HEK293 (cell line): ENCODE results near the gene PARL.

Source experiments
- CTCF ChIA-PET: fragments of 350-600 bp; formaldehyde crosslinking; extraction: SDS; loops from one replicate; lab custom pipeline; 2021; ENCODE audit warnings: antibody characterized with exemption; lab: Yijun Ruan, JAX
- POLR2A ChIA-PET: fragments of 300-600 bp; formaldehyde crosslinking; extraction: SDS; loops from one replicate; lab custom pipeline; 2020; ENCODE audit warnings: antibody characterized with exemption, inconsistent platforms; lab: Yijun Ruan, JAX
- H3K27ac ChIP-seq: fragments of 200-500 bp; sonication (Bioruptor generic); 2 replicates; pipeline ENCODE4 v1.5.1; 2014; ENCODE audit warnings: low read depth, low read length, control low read depth, inconsistent platforms; ENCODE audit errors: extremely low read depth
- H3K36me3 ChIP-seq, 2 experiments: fragments of 200-500 bp in 1 of 2; sonication (Bioruptor generic) in 1 of 2; 1 replicate in 1 of 2; 2 replicates in 1 of 2; pipeline ENCODE4 v1.5.1; 2014 to 2017; ENCODE audit warnings: inconsistent platforms in 2 of 2, low read length in 2 of 2; ENCODE audit not compliant: control insufficient read depth in 2 of 2, insufficient read depth in 1 of 2
- H3K4me1 ChIP-seq: fragments of 200-500 bp; sonication (Bioruptor generic); 2 replicates; pipeline ENCODE4 v1.5.1; 2014; ENCODE audit warnings: mild to moderate bottlenecking, low read length, inconsistent platforms; ENCODE audit not compliant: control insufficient read depth, insufficient read depth
- H3K4me3 ChIP-seq: 2 replicates; pipeline ENCODE4 v1.5.1; 2011; ENCODE audit warnings: low read depth, mild to moderate bottlenecking, control low read depth, low read length, moderate library complexity
- H3K9me3 ChIP-seq: fragments of 200-500 bp; sonication (Bioruptor generic); 2 replicates; pipeline ENCODE4 v1.5.1; 2014; ENCODE audit warnings: low read depth, low read length, inconsistent platforms; ENCODE audit not compliant: control insufficient read depth, insufficient read depth
- EGR2 ChIP-seq: fragments of 450-650 bp; formaldehyde crosslinking; IDR thresholded peaks from 2 replicates; pipeline ENCODE4 v1.5.1; 2016; ENCODE audit warnings: low read depth, missing biosample characterization, missing genetic modification characterization
- GLI4 ChIP-seq: fragments of 450-650 bp; formaldehyde crosslinking; IDR thresholded peaks from 2 replicates; pipeline ENCODE4 v1.5.1; 2016; ENCODE audit warnings: missing biosample characterization, missing genetic modification characterization
- GLIS1 ChIP-seq: fragments of 450-650 bp; formaldehyde crosslinking; IDR thresholded peaks from 2 replicates; pipeline ENCODE4 v1.5.1; 2016; ENCODE audit warnings: missing biosample characterization, missing genetic modification characterization
- GLIS2 ChIP-seq: fragments of 450-650 bp; formaldehyde crosslinking; IDR thresholded peaks from 2 replicates; pipeline ENCODE4 v1.5.1; 2016; ENCODE audit warnings: missing biosample characterization, missing genetic modification characterization
- KLF1 ChIP-seq: fragments of 450-650 bp; formaldehyde crosslinking; IDR thresholded peaks from 2 replicates; pipeline ENCODE4 v1.5.1; 2016; ENCODE audit warnings: missing biosample characterization, missing genetic modification characterization
- MZF1 ChIP-seq: fragments of 450-650 bp; formaldehyde crosslinking; IDR thresholded peaks from 2 replicates; pipeline ENCODE4 v1.5.1; 2017; ENCODE audit warnings: missing biosample characterization, missing genetic modification characterization, borderline replicate concordance
- SP2 ChIP-seq: fragments of 450-650 bp; formaldehyde crosslinking; IDR thresholded peaks from 2 replicates; pipeline ENCODE4 v1.5.1; 2016; ENCODE audit warnings: missing biosample characterization, missing genetic modification characterization
- SP3 ChIP-seq: fragments of 450-650 bp; formaldehyde crosslinking; IDR thresholded peaks from 2 replicates; pipeline ENCODE4 v1.5.1; 2016; ENCODE audit warnings: missing biosample characterization, missing genetic modification characterization
- ZBTB1 ChIP-seq: fragments of 450-650 bp; formaldehyde crosslinking; IDR thresholded peaks from 2 replicates; pipeline ENCODE4 v1.5.1; 2016; ENCODE audit warnings: missing biosample characterization, missing genetic modification characterization
- ZBTB20 ChIP-seq: fragments of 450-650 bp; formaldehyde crosslinking; IDR thresholded peaks from 2 replicates; pipeline ENCODE4 v1.5.1; 2016; ENCODE audit warnings: missing biosample characterization, missing genetic modification characterization
- ZBTB8A ChIP-seq: fragments of 450-650 bp; formaldehyde crosslinking; IDR thresholded peaks from 2 replicates; pipeline ENCODE4 v1.5.1; 2016; ENCODE audit warnings: missing biosample characterization, missing genetic modification characterization
- ZEB2 ChIP-seq: fragments of 450-650 bp; formaldehyde crosslinking; IDR thresholded peaks from 2 replicates; pipeline ENCODE4 v1.5.1; 2016; ENCODE audit warnings: missing biosample characterization, missing genetic modification characterization
- ZFHX2 ChIP-seq: fragments of 450-650 bp; formaldehyde crosslinking; conservative IDR thresholded peaks from 2 replicates; pipeline ENCODE4 v1.5.1; 2016; ENCODE audit warnings: missing biosample characterization, missing genetic modification characterization
- ZIC2 ChIP-seq: fragments of 450-650 bp; formaldehyde crosslinking; IDR thresholded peaks from 2 replicates; pipeline ENCODE4 v1.5.1; 2016; ENCODE audit warnings: missing biosample characterization, missing genetic modification characterization
- ZNF10 ChIP-seq: fragments of 450-650 bp; formaldehyde crosslinking; IDR thresholded peaks from 2 replicates; pipeline ENCODE4 v1.5.1; 2017; ENCODE audit warnings: missing biosample characterization, missing genetic modification characterization
- ZNF324 ChIP-seq: fragments of 450-650 bp; formaldehyde crosslinking; IDR thresholded peaks from 2 replicates; pipeline ENCODE4 v1.5.1; 2016; ENCODE audit warnings: missing biosample characterization, missing genetic modification characterization
- ZNF335 ChIP-seq: fragments of 450-650 bp; formaldehyde crosslinking; conservative IDR thresholded peaks from 2 replicates; pipeline ENCODE4 v1.5.1; 2016; ENCODE audit warnings: missing biosample characterization, missing genetic modification characterization
- ZNF350 ChIP-seq: fragments of 450-650 bp; formaldehyde crosslinking; IDR thresholded peaks from 2 replicates; pipeline ENCODE4 v1.5.0; 2017; ENCODE audit warnings: missing biosample characterization, mild to moderate bottlenecking, missing genetic modification characterization
- ZNF600 ChIP-seq: fragments of 450-650 bp; formaldehyde crosslinking; IDR thresholded peaks from 2 replicates; pipeline ENCODE4 v1.5.1; 2016; ENCODE audit warnings: missing biosample characterization, missing genetic modification characterization
- ZNF791 ChIP-seq: fragments of 450-650 bp; formaldehyde crosslinking; IDR thresholded peaks from 2 replicates; pipeline ENCODE4 v1.5.1; 2016; ENCODE audit warnings: missing biosample characterization, missing genetic modification characterization
- TF ChIP-seq, protein P1 (sequence below): fragments of 450-650 bp; formaldehyde crosslinking; IDR thresholded peaks from 2 replicates; pipeline ENCODE4 v1.5.1; 2016; ENCODE audit warnings: missing biosample characterization, missing genetic modification characterization
- TF ChIP-seq, protein P2 (sequence below): fragments of 450-650 bp; formaldehyde crosslinking; IDR thresholded peaks from 2 replicates; pipeline ENCODE4 v1.5.1; 2016; ENCODE audit warnings: missing biosample characterization, missing genetic modification characterization
- TF ChIP-seq, protein P3 (sequence below): fragments of 450-650 bp; formaldehyde crosslinking; IDR thresholded peaks from 2 replicates; pipeline ENCODE4 v1.5.1; 2016; ENCODE audit warnings: missing biosample characterization, missing genetic modification characterization
- TF ChIP-seq, protein P4 (sequence below): fragments of 450-650 bp; formaldehyde crosslinking; conservative IDR thresholded peaks from 2 replicates; pipeline ENCODE4 v1.5.1; 2016; ENCODE audit warnings: low read depth, missing biosample characterization, missing genetic modification characterization
- TF ChIP-seq, protein P5 (sequence below): fragments of 450-650 bp; formaldehyde crosslinking; optimal IDR thresholded peaks from 2 replicates; pipeline ENCODE3; 2016; ENCODE audit warnings: missing biosample characterization, mild to moderate bottlenecking, missing genetic modification characterization

The PARL gene

DNA sequence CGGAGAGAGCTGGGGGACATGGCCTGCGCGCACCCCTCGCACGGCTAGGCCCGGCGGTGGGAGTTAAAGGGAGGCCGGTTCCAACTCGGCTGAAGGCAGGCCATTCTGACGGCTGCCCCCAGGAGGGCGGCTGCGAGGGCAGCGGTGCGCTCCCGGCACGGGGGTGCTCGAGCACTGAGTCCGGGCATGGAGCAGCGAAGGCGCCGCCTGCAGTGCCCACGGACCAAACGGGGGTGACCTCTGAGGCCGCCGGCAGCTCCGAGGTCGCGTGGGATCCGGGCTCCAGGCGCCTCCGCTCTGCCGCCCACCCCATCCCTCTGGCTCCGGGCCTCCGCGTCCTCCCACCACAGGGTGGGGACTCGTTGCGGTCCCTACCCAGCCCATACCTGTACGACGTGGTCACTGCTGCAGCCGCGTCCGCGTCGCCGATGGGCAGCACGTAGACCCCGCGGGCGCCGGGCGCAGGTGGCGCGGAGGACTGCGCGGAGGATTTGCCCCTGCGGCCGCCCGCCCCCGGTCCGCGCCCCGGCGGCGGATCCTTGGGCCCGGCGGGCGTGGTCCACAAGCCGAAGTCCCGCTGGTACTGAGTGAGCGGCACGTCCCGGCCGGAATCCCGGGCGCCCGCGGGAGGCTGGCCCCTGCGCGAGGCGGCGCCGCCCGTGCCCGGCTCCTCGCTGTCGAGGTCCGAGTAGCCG, 59.8 kb downstream of the PARL start:
- POLR2A ChIA-PET = interaction anchor here (1.9 kb wide), 1 partner anchor 60 kb away, joined by 6 read pairs; the partner anchor contains the start of gene PARL
- Histone ChIP-seq H3K27ac (peak overlapping the region; percentile 64; the same call in 1 of the 2 replicates), H3K9me3 (no peaks in the 10 kb centered on the region), H3K4me1 (peaks cover 5% of the 10 kb centered on the region), H3K4me3 (peak overlapping the region; percentile 78), H3K36me3 (peaks cover 0 to 23% of the 10 kb centered on the region in 2 experiments; a peak in 2 of 3 replicates)
- CTCF ChIA-PET = interaction anchor here (0.5 to 1.5 kb wide), 2 partner anchors 46 to 441 kb away, joined by 3 to 5 read pairs; no protein-coding TSS in a partner anchor
- TF ChIP-seq ZFHX2 (tag by site-specific recombination) (peak; percentile 98), SP3 (tag by site-specific recombination) (peak; percentile 46), ZBTB1 (tag by site-specific recombination) (no peak), ZNF350 (tag by site-specific recombination) (no peak), ZNF10 (tag by site-specific recombination) (no peak), SP2 (tag by site-specific recombination) (peak; percentile 63), ZIC2 (tag by site-specific recombination) (0 out of 2 replicates have a peak, but pooled peaks have one; percentile 11), KLF1 (no peak), ZNF600 (tag by site-specific recombination) (peak; percentile 26; the same call in 1 of the 2 replicates), ZBTB8A (tag by site-specific recombination) (peak; percentile 65), MZF1 (tag by site-specific recombination) (no peak), ZNF335 (tag by site-specific recombination) (peak; percentile 87), GLIS2 (tag by site-specific recombination) (peak; percentile 87), GLI4 (tag by site-specific recombination) (no peak), GLIS1 (tag by site-specific recombination) (peak; percentile 55), ZBTB20 (tag by site-specific recombination) (no peak; the same call in 1 of the 2 replicates), EGR2 (tag by site-specific recombination) (peak; percentile 90), ZNF324 (tag by site-specific recombination) (no peak; the same call in 1 of the 2 replicates), ZNF791 (tag by site-specific recombination) (no peak), ZEB2 (tag by site-specific recombination) (0 out of 2 replicates have a peak, but pooled peaks have one; percentile 34)
- TF ChIP-seq, protein P1, sequence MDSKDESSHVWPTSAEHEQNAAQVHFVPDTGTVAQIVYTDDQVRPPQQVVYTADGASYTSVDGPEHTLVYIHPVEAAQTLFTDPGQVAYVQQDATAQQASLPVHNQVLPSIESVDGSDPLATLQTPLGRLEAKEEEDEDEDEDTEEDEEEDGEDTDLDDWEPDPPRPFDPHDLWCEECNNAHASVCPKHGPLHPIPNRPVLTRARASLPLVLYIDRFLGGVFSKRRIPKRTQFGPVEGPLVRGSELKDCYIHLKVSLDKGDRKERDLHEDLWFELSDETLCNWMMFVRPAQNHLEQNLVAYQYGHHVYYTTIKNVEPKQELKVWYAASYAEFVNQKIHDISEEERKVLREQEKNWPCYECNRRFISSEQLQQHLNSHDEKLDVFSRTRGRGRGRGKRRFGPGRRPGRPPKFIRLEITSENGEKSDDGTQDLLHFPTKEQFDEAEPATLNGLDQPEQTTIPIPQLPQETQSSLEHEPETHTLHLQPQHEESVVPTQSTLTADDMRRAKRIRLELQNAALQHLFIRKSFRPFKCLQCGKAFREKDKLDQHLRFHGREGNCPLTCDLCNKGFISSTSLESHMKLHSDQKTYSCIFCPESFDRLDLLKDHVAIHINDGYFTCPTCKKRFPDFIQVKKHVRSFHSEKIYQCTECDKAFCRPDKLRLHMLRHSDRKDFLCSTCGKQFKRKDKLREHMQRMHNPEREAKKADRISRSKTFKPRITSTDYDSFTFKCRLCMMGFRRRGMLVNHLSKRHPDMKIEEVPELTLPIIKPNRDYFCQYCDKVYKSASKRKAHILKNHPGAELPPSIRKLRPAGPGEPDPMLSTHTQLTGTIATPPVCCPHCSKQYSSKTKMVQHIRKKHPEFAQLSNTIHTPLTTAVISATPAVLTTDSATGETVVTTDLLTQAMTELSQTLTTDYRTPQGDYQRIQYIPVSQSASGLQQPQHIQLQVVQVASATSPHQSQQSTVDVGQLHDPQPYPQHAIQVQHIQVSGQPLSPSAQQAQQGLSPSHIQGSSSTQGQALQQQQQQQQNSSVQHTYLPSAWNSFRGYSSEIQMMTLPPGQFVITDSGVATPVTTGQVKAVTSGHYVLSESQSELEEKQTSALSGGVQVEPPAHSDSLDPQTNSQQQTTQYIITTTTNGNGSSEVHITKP (tag by site-specific recombination) = peak; percentile 23; the same call in 1 of the 2 replicates
- TF ChIP-seq, protein P2, sequence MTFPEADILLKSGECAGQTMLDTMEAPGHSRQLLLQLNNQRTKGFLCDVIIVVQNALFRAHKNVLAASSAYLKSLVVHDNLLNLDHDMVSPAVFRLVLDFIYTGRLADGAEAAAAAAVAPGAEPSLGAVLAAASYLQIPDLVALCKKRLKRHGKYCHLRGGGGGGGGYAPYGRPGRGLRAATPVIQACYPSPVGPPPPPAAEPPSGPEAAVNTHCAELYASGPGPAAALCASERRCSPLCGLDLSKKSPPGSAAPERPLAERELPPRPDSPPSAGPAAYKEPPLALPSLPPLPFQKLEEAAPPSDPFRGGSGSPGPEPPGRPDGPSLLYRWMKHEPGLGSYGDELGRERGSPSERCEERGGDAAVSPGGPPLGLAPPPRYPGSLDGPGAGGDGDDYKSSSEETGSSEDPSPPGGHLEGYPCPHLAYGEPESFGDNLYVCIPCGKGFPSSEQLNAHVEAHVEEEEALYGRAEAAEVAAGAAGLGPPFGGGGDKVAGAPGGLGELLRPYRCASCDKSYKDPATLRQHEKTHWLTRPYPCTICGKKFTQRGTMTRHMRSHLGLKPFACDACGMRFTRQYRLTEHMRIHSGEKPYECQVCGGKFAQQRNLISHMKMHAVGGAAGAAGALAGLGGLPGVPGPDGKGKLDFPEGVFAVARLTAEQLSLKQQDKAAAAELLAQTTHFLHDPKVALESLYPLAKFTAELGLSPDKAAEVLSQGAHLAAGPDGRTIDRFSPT (tag by site-specific recombination) = 0 out of 2 replicates have a peak, but pooled peaks have one; percentile 61
- TF ChIP-seq, protein P3, sequence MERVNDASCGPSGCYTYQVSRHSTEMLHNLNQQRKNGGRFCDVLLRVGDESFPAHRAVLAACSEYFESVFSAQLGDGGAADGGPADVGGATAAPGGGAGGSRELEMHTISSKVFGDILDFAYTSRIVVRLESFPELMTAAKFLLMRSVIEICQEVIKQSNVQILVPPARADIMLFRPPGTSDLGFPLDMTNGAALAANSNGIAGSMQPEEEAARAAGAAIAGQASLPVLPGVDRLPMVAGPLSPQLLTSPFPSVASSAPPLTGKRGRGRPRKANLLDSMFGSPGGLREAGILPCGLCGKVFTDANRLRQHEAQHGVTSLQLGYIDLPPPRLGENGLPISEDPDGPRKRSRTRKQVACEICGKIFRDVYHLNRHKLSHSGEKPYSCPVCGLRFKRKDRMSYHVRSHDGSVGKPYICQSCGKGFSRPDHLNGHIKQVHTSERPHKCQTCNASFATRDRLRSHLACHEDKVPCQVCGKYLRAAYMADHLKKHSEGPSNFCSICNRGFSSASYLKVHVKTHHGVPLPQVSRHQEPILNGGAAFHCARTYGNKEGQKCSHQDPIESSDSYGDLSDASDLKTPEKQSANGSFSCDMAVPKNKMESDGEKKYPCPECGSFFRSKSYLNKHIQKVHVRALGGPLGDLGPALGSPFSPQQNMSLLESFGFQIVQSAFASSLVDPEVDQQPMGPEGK (tag by site-specific recombination) = peak; percentile 69
- TF ChIP-seq, protein P4, sequence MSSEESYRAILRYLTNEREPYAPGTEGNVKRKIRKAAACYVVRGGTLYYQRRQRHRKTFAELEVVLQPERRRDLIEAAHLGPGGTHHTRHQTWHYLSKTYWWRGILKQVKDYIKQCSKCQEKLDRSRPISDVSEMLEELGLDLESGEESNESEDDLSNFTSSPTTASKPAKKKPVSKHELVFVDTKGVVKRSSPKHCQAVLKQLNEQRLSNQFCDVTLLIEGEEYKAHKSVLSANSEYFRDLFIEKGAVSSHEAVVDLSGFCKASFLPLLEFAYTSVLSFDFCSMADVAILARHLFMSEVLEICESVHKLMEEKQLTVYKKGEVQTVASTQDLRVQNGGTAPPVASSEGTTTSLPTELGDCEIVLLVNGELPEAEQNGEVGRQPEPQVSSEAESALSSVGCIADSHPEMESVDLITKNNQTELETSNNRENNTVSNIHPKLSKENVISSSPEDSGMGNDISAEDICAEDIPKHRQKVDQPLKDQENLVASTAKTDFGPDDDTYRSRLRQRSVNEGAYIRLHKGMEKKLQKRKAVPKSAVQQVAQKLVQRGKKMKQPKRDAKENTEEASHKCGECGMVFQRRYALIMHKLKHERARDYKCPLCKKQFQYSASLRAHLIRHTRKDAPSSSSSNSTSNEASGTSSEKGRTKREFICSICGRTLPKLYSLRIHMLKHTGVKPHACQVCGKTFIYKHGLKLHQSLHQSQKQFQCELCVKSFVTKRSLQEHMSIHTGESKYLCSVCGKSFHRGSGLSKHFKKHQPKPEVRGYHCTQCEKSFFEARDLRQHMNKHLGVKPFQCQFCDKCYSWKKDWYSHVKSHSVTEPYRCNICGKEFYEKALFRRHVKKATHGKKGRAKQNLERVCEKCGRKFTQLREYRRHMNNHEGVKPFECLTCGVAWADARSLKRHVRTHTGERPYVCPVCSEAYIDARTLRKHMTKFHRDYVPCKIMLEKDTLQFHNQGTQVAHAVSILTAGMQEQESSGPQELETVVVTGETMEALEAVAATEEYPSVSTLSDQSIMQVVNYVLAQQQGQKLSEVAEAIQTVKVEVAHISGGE (tag by site-specific recombination) = 0 out of 2 replicates have a peak, but pooled peaks have one; percentile 14
- TF ChIP-seq, protein P5, sequence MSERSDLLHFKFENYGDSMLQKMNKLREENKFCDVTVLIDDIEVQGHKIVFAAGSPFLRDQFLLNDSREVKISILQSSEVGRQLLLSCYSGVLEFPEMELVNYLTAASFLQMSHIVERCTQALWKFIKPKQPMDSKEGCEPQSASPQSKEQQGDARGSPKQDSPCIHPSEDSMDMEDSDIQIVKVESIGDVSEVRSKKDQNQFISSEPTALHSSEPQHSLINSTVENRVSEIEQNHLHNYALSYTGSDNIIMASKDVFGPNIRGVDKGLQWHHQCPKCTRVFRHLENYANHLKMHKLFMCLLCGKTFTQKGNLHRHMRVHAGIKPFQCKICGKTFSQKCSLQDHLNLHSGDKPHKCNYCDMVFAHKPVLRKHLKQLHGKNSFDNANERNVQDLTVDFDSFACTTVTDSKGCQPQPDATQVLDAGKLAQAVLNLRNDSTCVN (tag by site-specific recombination) = peak; percentile 86
